CD8-positive, alpha-beta memory T cell (primary cell): ENCODE results near the gene ZDHHC11. TPM values are rescaled to one million over a fixed set of nuclear protein-coding genes. Genes with fewer than 3 reads are reported as not detected.

Experiments used
- CTCF ChIA-PET: fragments of 350-600 bp; sonication (Branson Sonifier 250); formaldehyde crosslinking; loops from one replicate; lab custom pipeline; 2021; ENCODE audit warnings: antibody characterized with exemption; lab: Charles Lee
- POLR2A ChIA-PET: fragments of 350-600 bp; sonication (Branson Sonifier 250); formaldehyde crosslinking; loops from one replicate; lab custom pipeline; 2021; ENCODE audit warnings: antibody characterized with exemption; lab: Charles Lee
- DNase-seq, 5 donors: peaks; one replicate each; pipeline versions ENCODE4 v3.0.0 to v3.0.0-alpha.2; 2020 to 2022; ENCODE audit warnings: mixed read lengths in 1 of 5
- H3K27ac ChIP-seq: one replicate; pipeline ENCODE4 v1.7.0; 2013; ENCODE audit warnings: low read depth, mild to moderate bottlenecking, low read length, moderate library complexity
- H3K27me3 ChIP-seq: 2 replicates; pipeline ENCODE4 v1.7.0; 2013; ENCODE audit warnings: low read length, mild to moderate bottlenecking; ENCODE audit not compliant: insufficient read depth, poor library complexity, severe bottlenecking
- H3K36me3 ChIP-seq: 2 replicates; pipeline ENCODE4 v1.7.0; 2013; ENCODE audit warnings: mild to moderate bottlenecking, low read length, moderate library complexity; ENCODE audit not compliant: insufficient read depth
- H3K4me1 ChIP-seq: 2 replicates; pipeline ENCODE4 v1.7.0; 2013; ENCODE audit warnings: mild to moderate bottlenecking, low read length, moderate library complexity; ENCODE audit not compliant: insufficient read depth
- H3K4me3 ChIP-seq: 2 replicates; pipeline ENCODE4 v1.7.0; 2013; ENCODE audit warnings: mild to moderate bottlenecking, low read length
- H3K9me3 ChIP-seq: 2 replicates; pipeline ENCODE4 v1.7.0; 2013; ENCODE audit warnings: mild to moderate bottlenecking, low read length
- H3K27ac Mint-ChIP-seq, 8 donors: one replicate each; pipeline ENCODE4 v1.8.0; 2020 to 2021; ENCODE audit warnings: mixed read lengths in 8 of 8, mild to moderate bottlenecking in 6 of 8, inconsistent platforms in 3 of 8, moderate library complexity in 3 of 8
- H3K27me3 Mint-ChIP-seq, 2 donors: one replicate each; pipeline ENCODE4 v1.8.0; 2020 to 2021; ENCODE audit warnings: mixed read lengths in 2 of 2, mild to moderate bottlenecking in 1 of 2, moderate library complexity in 1 of 2
- H3K36me3 Mint-ChIP-seq, 3 donors: one replicate each; pipeline ENCODE4 v1.8.0; 2020 to 2021; ENCODE audit warnings: mixed read lengths in 3 of 3, inconsistent platforms in 1 of 3, mild to moderate bottlenecking in 1 of 3
- H3K4me1 Mint-ChIP-seq, 3 donors: one replicate each; pipeline ENCODE4 v1.8.0; 2020 to 2021; ENCODE audit warnings: mixed read lengths in 3 of 3, inconsistent platforms in 1 of 3, mild to moderate bottlenecking in 1 of 3
- H3K4me3 Mint-ChIP-seq, 7 donors: one replicate each; pipeline ENCODE4 v1.8.0; 2020 to 2021; ENCODE audit warnings: mixed read lengths in 7 of 7, mild to moderate bottlenecking in 6 of 7, moderate library complexity in 4 of 7, inconsistent platforms in 2 of 7
- H3K9me3 Mint-ChIP-seq, 5 donors: one replicate each; pipeline ENCODE4 v1.8.0; 2020 to 2022; ENCODE audit warnings: mixed read lengths in 5 of 5, mild to moderate bottlenecking in 3 of 5, moderate library complexity in 2 of 5, inconsistent platforms in 1 of 5
- polyA plus RNA-seq: library from polyadenylated mRNA; unstranded; fragments of 300-500 nt; fragmentation: Illumina TruSeq; gene quantifications from one replicate; pipeline ENCODE4 v1.2.3, GENCODE V29; 2021
- total RNA-seq, 2 experiments: library from RNA; stranded (reverse); gene quantifications; one replicate each; pipeline ENCODE4 v1.2.3, GENCODE V29; 2021

ZDHHC11 gene
- total and polyA plus RNA-seq, 3 experiments from 2014 or later = 4.5 to 7.2 TPM; not detected in 1

DNA sequence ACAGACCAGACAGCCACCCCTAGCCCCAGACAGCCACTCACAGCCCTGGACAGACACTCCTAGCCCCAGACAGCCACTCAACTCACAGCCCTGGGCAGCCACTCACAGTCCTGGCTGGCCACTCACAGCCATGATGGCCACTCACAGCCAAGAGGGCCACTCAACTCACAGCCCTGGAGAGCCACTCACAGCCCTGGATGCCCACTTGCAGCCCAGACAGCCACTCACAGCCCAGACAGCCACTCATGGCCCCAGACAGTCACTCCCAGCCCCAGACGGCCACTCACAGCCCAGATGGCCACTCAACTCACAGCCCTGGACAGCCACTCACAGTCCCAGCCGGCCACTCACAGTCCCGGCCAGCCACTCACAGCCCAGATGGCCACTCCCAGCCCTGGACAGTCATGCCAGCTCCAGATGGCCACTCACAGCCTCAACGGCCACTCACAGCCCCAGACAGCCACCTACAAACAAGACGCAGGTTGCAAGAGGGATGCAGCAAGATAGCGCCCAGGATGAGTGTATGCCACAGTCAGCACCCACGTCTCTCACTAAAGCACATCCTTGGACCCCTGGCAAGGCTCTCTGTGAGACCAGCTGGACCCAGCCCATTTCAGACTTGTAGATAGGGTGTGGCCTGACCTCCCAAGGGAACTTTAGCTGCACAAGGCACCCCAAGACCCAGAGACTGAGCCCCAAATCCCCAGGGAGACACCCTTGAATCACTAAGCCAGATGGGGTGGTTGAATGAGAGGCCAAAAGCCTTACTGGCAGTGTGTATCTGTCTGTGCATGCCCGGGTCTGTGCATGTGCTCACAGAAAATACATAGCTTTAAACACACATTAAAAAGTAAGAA is 88.7 kb downstream of the ZDHHC11 start:
- no peak overlapping the region for H3K27ac ChIP-seq
- ChIA-PET POLR2A (no interaction called here), CTCF (no interaction called here)
- H3K4me3 ChIP-seq = no peak overlapping the region
- H3K4me1 ChIP-seq = peaks cover 11% of the 10 kb centered on the region
- no peak overlapping the region for H3K4me3 Mint-ChIP-seq
- peak overlapping the region in 2 of 8 donors; percentile 12 to 32 for H3K27ac Mint-ChIP-seq
- peaks cover 0 to 2% of the 10 kb centered on the region in 2 donors for H3K27me3 Mint-ChIP-seq
- DNase-seq = no peak
- H3K27me3 ChIP-seq = no peaks in the 10 kb centered on the region
- H3K9me3 ChIP-seq = no peaks in the 10 kb centered on the region
- no peaks in the 10 kb centered on the region for H3K9me3 Mint-ChIP-seq
- peaks cover 0 to 3% (median 0%) of the 10 kb centered on the region in 3 donors for H3K36me3 Mint-ChIP-seq
- peaks cover 7 to 20% (median 9%) of the 10 kb centered on the region in 3 donors for H3K4me1 Mint-ChIP-seq
- H3K36me3 ChIP-seq = no peaks in the 10 kb centered on the region

DNA sequence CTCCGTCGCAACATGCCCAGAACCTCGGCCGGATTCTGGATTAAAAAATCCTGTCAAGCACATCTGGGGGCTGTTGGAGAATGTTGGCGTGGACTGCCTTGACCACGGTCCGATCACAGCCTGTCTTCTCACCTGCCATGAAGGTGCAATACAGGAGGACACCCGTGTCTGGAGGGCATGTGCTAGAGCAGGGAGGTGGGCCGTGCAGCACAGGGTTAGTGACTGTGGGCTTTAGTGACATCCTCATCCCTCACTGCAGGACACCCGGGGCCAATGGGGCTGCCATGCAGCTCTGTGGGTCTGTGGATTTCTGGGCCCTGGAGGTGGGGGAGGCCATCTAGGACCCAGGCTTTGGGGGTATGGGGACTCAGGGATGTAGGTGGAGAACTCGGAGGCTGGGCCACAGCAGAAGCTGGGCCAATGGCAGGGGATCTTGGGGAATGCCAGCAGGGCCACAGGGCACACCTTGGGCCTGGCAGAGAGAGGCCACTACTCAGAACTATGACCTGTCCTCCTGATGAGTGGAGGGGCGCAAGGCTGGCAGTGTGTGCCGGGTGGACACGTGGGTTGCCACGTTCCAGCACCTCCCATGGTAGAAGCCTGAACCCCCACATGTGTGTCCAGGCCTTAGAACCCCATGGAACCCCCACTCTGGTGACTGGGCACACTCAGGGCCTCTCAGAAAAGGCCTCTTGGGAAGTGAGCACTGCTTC is 89.6 kb downstream of the ZDHHC11 start:
- H3K27ac Mint-ChIP-seq = peak overlapping the region in 1 of 8 donors; percentile 12
- POLR2A ChIA-PET = no interaction called here
- H3K4me3 Mint-ChIP-seq = no peak overlapping the region

DNA sequence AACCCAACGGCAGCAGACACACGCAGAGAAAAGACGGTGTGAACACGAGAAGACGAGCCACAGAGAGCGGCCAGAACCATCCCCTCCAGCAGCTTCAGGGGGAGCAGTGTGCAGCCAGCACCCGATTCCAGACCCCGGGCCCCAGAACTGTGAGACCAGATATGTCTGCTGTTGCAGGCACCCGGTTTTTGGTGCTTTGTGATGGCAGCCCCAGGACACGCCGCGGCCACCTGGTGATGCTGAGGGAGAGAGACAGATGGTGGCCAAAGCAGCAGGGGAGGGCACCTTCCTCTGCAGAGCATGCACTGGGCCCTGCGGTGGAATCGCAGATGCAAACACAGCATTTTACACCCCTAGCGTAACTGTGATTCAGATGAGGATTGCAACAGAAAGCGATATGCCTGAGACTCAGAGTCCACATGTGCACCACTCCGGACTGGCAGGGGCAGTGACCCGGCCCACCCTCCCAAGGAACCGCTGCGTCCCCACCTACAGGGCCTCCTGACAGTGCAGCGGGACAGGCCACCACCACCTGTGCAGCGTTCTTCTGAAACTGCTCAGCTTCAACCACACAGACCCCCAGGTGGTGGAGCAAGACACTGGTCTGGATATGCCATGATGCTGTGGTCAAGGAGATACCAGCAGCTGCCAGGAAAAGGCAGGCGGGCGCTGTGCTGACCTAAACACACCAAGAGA is 90.3 kb downstream of the ZDHHC11 start:
- Histone ChIP-seq H3K4me3 (no peak overlapping the region), H3K27me3 (no peaks in the 10 kb centered on the region), H3K27ac (no peak overlapping the region), H3K4me1 (peaks cover 11% of the 10 kb centered on the region), H3K9me3 (no peaks in the 10 kb centered on the region), H3K36me3 (no peaks in the 10 kb centered on the region)
- Mint-ChIP-seq H3K36me3 (no peaks in the 10 kb centered on the region), H3K4me1 (peaks cover 7 to 20% (median 9%) of the 10 kb centered on the region in 3 donors), H3K27ac (peak overlapping the region in 1 of 8 donors; percentile 54), H3K9me3 (no peaks in the 10 kb centered on the region), H3K4me3 (no peak overlapping the region), H3K27me3 (peaks cover 0 to 2% of the 10 kb centered on the region in 2 donors)
- POLR2A ChIA-PET = no interaction called here
- no peak for DNase-seq
- CTCF ChIA-PET = no interaction called here

More for the DNA sequence above, 89.6 kb downstream of the ZDHHC11 start:
- Histone ChIP-seq H3K27ac (no peak overlapping the region), H3K27me3 (no peaks in the 10 kb centered on the region), H3K9me3 (no peaks in the 10 kb centered on the region), H3K36me3 (no peaks in the 10 kb centered on the region), H3K4me3 (no peak overlapping the region), H3K4me1 (peaks cover 11% of the 10 kb centered on the region)
- CTCF ChIA-PET = no interaction called here
- DNase-seq = no peak
- peaks cover 0 to 3% (median 0%) of the 10 kb centered on the region in 3 donors for H3K36me3 Mint-ChIP-seq
- H3K27me3 Mint-ChIP-seq = peaks cover 0 to 2% of the 10 kb centered on the region in 2 donors
- peaks cover 7 to 20% (median 9%) of the 10 kb centered on the region in 3 donors for H3K4me1 Mint-ChIP-seq
- H3K9me3 Mint-ChIP-seq = no peaks in the 10 kb centered on the region

DNA sequence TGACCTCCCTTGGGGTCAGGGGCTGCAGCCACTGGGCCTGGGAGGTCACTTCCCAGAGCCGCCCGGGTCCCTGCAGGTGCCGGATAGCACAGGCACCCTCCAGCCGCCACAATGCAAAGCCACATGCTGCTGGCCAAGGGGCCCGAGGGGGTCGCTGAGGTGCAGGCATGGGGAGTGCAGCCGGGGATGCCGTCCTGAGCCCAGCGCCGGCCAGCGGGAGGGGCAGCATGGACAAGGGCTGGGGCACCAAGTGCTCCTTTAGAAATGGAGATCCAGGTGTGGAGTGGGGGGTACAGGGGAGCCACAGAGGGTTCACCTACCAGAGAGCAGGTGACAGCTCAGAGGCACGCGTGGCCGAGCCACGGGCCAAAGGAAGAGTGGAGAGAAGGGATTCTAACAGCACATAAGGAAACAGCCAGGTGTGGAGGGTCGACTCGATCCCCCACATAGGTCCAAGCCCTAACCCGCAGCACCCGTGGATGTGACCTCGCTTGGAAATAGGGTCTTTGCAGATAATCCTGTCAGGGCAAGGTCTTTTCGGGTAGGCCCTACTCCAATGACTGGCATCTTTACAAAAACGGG is 90.9 kb downstream of the ZDHHC11 start:
- no peak for DNase-seq
- H3K4me1 ChIP-seq = peaks cover 11% of the 10 kb centered on the region
- no peaks in the 10 kb centered on the region for H3K36me3 ChIP-seq
- no peaks in the 10 kb centered on the region for H3K27me3 ChIP-seq
- Mint-ChIP-seq H3K27me3 (peaks cover 0 to 2% of the 10 kb centered on the region in 2 donors), H3K4me3 (peak overlapping the region in 1 of 7 donors; percentile 2), H3K4me1 (peaks cover 7 to 20% (median 9%) of the 10 kb centered on the region in 3 donors), H3K27ac (peak overlapping the region in 1 of 8 donors; percentile 2), H3K36me3 (no peaks in the 10 kb centered on the region), H3K9me3 (no peaks in the 10 kb centered on the region)
- ChIA-PET CTCF (no interaction called here), POLR2A (no interaction called here)
- no peaks in the 10 kb centered on the region for H3K9me3 ChIP-seq
- H3K4me3 ChIP-seq = no peak overlapping the region
- no peak overlapping the region for H3K27ac ChIP-seq

DNA sequence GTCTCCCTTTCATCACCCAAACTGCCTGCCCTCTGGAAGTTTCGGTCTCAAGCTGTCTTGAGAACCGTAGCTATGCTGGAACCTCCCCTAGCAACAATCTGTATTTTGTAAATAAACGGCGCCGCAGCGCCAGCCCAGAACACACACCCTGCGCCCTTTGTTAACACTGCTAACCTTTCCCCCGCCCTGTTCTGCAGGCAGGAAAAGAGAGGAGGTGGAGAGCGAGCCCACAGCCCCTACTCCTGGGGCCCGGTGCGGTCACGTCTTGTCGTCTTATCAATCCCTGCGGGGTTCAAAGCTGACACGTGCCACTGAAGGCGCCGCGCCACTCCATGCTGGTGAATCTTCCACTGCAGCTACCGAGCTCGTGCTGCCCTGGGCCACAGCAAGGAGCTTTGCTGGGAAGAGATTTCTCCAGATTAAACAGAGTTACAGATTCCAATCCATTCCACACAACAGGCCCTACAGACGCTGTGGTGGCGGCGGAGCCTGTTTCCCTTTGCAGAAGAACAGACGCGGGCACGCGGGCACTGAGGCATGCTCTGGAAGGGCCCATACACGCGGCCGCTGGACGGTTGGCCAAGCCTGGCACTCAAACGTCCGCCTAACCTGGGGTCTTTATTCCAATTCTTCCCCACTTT is 91.6 kb downstream of the ZDHHC11 start:
- no peaks in the 10 kb centered on the region for H3K9me3 ChIP-seq
- H3K4me1 ChIP-seq = peaks cover 11% of the 10 kb centered on the region
- H3K27me3 Mint-ChIP-seq = peaks cover 0 to 2% of the 10 kb centered on the region in 2 donors
- H3K36me3 Mint-ChIP-seq = no peaks in the 10 kb centered on the region
- ChIA-PET POLR2A (no interaction called here), CTCF (interaction anchor here (1.1 kb wide), 1 partner anchor 143 kb away, joined by 3 read pairs; no protein-coding TSS in a partner anchor)
- DNase-seq = peak; percentile 25 to 68 (median 55)
- H3K36me3 ChIP-seq = no peaks in the 10 kb centered on the region
- H3K27ac ChIP-seq = peak overlapping the region; percentile 43
- H3K4me3 ChIP-seq = no peak overlapping the region
- H3K27me3 ChIP-seq = no peaks in the 10 kb centered on the region
- no peaks in the 10 kb centered on the region for H3K9me3 Mint-ChIP-seq
- H3K4me1 Mint-ChIP-seq = peaks cover 7 to 20% (median 12%) of the 10 kb centered on the region in 3 donors
- H3K27ac Mint-ChIP-seq = peak overlapping the region; percentile 2 to 97 (median 86)
- H3K4me3 Mint-ChIP-seq = peak overlapping the region; percentile 44 to 81 (median 66)

DNA sequence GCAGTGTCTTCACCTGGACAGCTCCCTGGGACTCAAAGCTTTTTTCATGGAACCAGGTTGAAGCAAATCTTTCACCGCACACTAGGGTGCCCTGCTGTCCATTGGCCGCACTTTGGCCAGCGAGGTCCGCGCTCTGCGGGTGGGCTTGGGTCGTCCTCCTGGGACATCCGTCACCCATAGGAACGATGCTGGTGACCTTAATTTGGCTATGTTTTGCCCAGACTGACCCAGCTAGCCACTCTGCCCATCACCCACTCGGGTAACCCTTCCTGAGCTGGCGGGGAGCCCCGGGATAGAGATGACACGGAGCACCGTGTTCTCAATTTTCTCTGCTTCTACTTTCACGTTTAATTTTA is 92.1 kb downstream of the ZDHHC11 start:
- peaks cover 0 to 2% of the 10 kb centered on the region in 2 donors for H3K27me3 Mint-ChIP-seq
- ChIA-PET CTCF (interaction anchor here (1.1 kb wide), 1 partner anchor 143 kb away, joined by 3 read pairs; no protein-coding TSS in a partner anchor), POLR2A (no interaction called here)
- peak overlapping the region; percentile 44 to 81 (median 66) for H3K4me3 Mint-ChIP-seq
- H3K4me3 ChIP-seq = no peak overlapping the region
- H3K4me1 ChIP-seq = peaks cover 11% of the 10 kb centered on the region
- no peaks in the 10 kb centered on the region for H3K9me3 Mint-ChIP-seq
- H3K27ac ChIP-seq = peak overlapping the region; percentile 43
- DNase-seq = no peak
- H3K36me3 ChIP-seq = no peaks in the 10 kb centered on the region
- no peaks in the 10 kb centered on the region for H3K27me3 ChIP-seq
- no peaks in the 10 kb centered on the region for H3K9me3 ChIP-seq
- H3K36me3 Mint-ChIP-seq = no peaks in the 10 kb centered on the region
- peaks cover 7 to 20% (median 14%) of the 10 kb centered on the region in 3 donors for H3K4me1 Mint-ChIP-seq
- peak overlapping the region in 6 of 8 donors; percentile 60 to 97 (median 86) for H3K27ac Mint-ChIP-seq
